Stimulated activated CD4-positive, alpha-beta T cell treated with anti-CD3 and anti-CD28 coated beads, Interleukin-15, amount 100 ng/mL, for 1 hour (primary cell): ENCODE results near the gene FAM131C.
A peak's percentile ranks its signal among the peaks of the same experiment; 100 is the strongest.
"Not testable (repeated sequence)": the region's sequence is repeated elsewhere in the genome, so short reads cannot be mapped to it uniquely, and the experiment has no call there.

Experiments
- DNase-seq, 2 donors: peaks; one replicate each; pipeline ENCODE4 v3.0.0-alpha.2; 2020; ENCODE audit warnings: low read depth in 1 of 2, low spot score in 1 of 2

The FAM131C gene

DNA sequence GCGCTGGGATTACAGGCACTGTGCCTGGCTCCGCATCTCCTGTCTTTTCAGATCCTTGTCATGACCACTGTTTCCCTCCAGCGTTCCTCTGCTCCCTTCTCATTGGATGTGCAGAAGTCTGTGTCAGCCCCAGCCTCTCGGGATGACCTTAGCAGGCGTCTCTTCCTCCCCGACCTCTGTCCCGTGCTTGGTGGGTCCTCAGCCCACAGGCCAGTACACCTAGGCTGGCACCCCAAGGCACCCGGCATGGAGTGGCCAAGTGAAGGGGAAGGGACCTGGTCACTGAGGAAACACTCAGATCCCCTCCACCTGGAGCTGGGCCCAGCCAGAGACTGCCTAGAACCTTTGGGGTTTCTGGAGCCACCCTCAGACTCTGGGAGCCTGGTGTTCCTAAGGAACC is 32.3 kb downstream of the FAM131C start:
- no peak for DNase-seq

- DNase-seq: not testable (repeated sequence)
Observed at GRCh38 chr1:16039871-16040270, 33.6 kb downstream of the FAM131C start.

GRCh38 chr1:16038620-16038912 is 34.9 kb downstream of the FAM131C start:
- DNase-seq: no peak

GRCh38 chr1:16036461-16036860 is 37.0 kb downstream of the FAM131C start:
- not testable (repeated sequence) for DNase-seq

- DNase-seq: not testable (repeated sequence)
Observed at GRCh38 chr1:16033103-16033632, 40.3 kb downstream of the FAM131C start.

- DNase-seq: peak in 1 of 2 donors; percentile 47
Observed at GRCh38 chr1:16032388-16033102, 40.9 kb downstream of the FAM131C start.

GRCh38 chr1:16031551-16031950 is 41.9 kb downstream of the FAM131C start:
- DNase-seq: no peak

DNA sequence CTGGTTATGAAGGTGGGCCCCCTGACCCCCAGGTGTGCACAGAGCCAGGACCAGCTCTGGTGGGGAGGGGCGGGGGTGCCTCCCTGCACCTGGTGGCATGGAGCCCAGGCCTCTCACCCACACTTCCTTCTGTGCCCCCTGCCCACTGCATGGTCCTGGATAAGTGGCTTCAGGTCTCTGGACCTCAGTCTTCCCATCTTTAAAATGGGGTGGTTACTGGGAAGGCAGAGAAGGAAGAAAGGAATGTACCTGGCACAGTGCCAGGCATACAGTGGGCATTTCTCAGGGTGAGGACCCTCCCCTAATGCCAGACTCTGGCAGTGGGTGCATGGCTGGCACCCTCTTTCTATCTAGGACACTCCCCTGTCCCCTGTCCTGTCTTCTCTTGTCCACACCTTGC is 44.2 kb downstream of the FAM131C start:
- no peak for DNase-seq

- not testable (repeated sequence) for DNase-seq
Observed at GRCh38 chr1:16029003-16029268, 44.5 kb downstream of the FAM131C start.

- DNase-seq: no peak
Observed at GRCh38 chr1:16028237-16029002, 45.0 kb downstream of the FAM131C start.

DNA sequence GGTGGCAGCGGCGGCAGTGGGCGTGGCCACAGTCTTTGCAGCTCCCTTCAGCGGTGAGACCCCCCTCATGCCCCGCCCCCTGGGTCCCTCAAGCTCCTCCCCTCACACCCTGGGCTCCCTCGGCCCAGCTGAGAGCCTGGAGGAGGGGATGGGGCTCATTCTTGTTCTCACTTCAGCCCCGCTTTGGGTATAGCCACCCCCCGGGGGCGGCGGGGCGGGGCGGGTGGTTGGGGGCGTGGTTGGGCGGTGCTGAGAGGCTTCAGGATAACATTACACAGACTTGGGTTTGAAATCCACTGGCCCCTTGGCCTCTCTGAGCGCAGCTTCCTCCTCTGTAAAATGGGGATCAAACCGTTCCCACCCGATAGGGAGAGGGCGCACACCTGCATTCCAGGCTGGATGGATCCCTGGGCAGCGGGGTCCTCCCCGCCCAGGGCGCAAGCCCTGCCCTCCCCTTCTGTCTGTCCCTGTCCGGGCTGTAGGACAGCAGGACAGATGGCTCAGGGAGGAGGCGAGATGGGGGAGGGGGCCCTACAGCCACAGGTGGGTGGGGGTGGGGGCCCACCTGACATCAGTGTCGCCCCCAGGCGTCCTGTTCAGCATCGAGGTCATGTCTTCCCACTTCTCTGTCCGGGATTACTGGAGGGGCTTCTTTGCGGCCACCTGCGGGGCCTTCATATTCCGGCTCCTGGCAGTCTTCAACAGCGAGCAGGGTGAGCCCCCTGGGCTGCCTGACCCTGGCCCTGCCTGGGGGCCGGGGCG is 46.5 kb downstream of the FAM131C start:
- peak in 1 of 2 donors; percentile 46 for DNase-seq

- DNase-seq: not testable (repeated sequence)
Observed at GRCh38 chr1:16026302-16026701, 47.1 kb downstream of the FAM131C start.

- no peak for DNase-seq
Observed at GRCh38 chr1:16023050-16023653, 50.3 kb downstream of the FAM131C start.

DNA sequence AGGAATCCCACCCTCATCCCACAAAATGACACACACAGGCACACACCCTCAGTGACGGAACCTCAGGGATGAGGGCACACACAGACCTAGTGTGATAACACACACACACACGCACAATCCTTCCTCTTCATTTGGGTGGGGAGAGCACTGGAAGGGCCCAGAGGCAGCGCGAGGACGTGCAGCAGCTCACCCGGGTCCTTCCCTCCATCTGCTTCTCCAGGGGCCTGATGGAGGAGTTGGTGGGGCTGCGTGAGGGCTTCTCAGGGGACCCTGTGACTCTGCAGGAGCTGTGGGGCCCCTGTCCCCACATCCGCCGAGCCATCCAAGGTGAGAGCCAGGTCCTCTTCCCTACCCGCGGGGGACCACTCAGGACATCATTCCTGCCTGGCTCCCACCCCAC is 51.1 kb downstream of the FAM131C start:
- no peak for DNase-seq

GRCh38 chr1:16021681-16022080 is 51.8 kb downstream of the FAM131C start, which contains the start of gene CLCNKA:
TSS of gene CLCNKA (plus strand) at chr1:16022036. CDS start at chr1:16022620, 584 bp downstream.
- DNase-seq: no peak

GRCh38 chr1:16020878-16021277 is 52.6 kb downstream of the FAM131C start:
- not testable (repeated sequence) for DNase-seq

DNA sequence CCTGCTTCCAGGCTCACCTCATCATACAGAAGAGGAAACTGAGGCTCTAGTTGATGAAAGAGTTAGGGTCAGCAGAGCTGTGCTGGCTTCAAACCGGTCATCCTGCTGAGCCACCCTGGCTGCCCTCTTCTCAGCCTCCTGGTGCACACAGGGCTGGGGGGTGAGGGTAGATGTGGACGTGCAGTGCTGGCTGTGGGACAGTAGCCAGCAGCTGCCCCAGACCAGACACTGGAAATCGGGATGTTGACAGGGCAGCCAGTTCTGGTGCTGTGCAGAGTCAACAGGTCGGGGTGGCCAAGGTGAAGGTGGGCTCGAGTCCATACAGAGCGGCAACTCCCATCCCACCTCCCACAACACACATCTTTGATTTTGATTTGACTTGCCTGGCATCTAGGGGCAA is 53.1 kb downstream of the FAM131C start:
- DNase-seq: no peak

GRCh38 chr1:16019644-16020277 is 53.7 kb downstream of the FAM131C start:
- DNase-seq: no peak

GRCh38 chr1:16018749-16019643 is 54.5 kb downstream of the FAM131C start:
- no peak for DNase-seq

DNA sequence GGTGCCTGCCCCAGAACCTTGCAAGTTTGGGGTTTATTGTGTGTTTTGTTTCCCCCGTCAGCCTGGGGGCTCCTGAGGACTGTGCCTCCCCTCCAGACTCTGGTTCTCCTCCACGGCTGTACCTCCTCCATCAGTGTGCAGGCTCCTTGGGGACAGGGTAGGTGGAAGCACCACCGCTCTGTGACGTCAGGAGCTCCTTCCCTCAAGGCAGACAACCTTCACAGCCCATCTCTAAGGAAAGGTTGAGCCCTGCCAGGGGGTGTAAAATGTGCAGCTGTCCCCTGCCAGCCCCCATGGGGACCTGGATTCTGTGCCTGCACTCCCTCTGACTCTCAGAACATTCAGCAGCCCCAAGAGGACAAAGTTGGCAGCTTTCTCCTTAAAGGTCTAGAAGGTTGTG is 55.1 kb downstream of the FAM131C start:
- no peak for DNase-seq
